Islet precursor cell (in vitro differentiated cells): ENCODE results near the gene SVOP.

Source experiments
- DNase-seq: peaks from one replicate; pipeline ENCODE4 v3.0.0-alpha.2; 2018

SVOP gene

GRCh38 chr12:108928695-108929094 is 92.2 kb downstream of the SVOP start:
- no peak for DNase-seq

GRCh38 chr12:108922918-108923317 is 98.0 kb downstream of the SVOP start:
- DNase-seq, result no peak

- no peak for DNase-seq
Measured at GRCh38 chr12:108921946-108922345, 98.9 kb downstream of the SVOP start.

DNA sequence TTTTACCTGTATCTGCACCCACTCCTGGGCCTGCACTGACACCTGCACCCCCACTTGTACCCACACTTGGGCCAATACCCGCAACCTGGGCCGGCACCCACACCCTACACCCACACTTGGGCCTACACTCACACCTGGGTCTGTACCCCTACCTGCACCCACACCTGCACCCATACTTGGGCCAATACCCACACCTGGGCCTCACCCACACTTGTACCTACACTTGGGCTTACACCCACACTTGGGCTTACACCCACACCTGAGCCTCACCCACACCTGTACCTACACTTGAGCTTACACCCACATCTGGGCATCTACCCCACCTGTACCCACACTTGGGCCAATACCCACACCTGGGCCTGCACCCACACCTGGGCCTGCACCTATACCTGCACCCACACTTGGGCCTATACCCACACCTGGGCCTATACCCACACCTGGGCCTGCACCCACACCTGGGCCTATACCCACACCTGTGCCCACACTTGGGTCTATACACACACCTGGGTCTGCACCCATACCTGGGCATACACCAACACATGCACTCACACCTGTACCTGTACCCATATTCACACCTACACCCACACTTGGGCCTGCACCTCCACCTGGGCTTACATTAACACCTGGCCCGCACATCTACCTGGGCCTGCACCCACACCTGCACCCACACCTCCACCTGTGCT is 101.8 kb downstream of the SVOP start:
- no peak for DNase-seq

DNA sequence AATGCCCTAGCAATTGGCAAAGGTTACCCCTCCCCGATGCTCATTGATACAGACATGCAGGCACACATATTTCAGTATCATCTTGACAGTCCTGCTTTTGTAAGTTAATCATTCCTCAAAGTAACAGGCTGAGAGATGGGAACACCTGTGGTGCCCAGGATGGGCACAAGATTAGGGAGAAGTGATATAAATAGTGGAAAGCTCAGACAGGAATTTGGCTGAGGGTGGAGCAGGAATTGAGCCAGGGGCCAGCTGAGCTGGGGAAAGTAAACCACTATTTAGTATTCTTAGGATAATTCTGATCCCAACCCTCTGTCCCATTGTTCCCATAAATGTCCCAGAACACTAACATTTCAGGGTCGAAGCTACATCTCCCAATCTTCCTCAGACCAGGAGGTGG is 102.7 kb downstream of the SVOP start:
- DNase-seq, result no peak

GRCh38 chr12:108916336-108916735 is 104.5 kb downstream of the SVOP start:
- no peak for DNase-seq

GRCh38 chr12:108915632-108916133 is 105.2 kb downstream of the SVOP start:
- DNase-seq, result no peak

DNA sequence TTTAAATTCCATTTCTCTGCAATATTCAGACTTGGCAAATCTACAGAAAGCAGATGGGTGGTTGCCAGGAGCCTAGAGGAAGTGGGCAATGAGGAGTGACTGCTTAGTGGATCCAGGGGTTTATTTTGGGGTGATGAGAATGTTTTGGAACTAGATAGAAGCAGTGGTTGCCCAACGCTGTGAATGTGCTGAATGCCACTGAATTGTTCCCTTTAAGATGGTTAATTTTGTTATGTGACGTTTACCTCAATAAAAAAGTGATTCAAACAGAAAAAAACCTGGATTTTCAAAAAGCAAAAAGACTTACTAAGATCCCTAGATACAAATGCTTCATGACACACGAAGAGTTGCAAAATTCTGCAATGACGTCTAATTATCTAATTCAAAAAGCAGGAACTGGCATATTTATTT is 106.7 kb downstream of the SVOP start:
- DNase-seq, result no peak

- DNase-seq, result no peak
Measured at GRCh38 chr12:108912361-108912760, 108.5 kb downstream of the SVOP start.

DNA sequence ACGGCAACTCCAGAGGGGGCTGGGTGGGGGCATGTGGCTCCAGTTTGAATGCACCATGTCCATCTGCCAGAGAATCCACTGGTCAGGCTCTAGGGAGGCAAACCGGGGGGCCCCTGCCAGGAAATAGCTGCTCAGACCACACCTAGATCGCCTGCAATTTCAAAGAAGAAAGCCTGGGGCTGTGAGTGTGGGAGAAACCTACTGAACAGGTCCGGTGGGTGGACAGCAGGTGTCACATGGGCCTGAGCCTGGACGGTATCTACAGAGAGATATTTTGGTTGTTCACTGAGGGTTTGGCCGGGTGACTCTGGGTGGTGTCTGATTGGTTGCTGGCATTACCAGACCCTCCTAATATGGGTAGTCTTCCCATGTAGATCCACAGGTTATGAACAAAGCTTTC is 109.0 kb downstream of the SVOP start:
- DNase-seq, result peak; percentile 85

DNA sequence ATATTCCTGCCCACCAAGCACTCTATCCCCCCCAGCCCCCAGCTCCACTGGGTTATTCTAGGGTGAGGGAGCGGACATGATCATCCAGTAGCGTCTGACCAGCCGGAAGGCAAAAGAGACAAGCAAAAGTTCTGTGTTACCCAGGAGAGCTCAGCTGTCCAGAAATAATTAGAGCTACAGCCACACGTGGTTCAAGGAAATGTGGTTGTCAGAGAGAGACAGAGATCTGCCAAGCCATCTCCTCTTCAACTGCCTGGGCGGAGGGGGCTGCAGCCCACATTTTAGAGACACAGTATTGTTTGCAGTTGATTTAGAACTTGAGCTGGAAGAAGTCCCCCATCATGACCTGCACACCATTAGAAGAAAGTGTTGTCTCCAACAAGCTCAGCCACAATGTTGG is 110.5 kb downstream of the SVOP start:
- no peak for DNase-seq

DNA sequence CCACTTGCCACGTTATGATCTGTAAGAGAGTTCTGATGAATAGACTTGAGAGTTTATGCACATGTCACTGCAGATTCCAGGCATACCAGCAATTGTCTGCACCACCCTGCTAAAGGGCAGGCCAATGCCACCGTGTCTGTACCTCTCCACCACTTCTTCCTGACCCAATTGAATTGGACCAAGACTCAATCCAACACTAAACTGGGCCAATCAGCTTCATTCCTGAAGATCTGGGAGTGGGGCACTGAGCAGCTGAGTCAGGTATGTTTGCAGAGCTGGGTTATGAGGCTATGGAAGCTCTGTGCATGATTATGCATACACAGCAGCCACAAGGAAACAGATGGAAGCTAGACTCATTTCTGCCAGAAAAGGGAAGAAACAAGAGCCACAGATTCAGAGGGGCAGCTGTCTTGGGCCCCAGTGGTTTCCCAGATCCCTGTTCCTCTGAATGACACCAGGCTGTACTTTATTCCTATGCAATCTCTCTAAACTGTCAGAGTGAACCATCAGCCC is 113.0 kb downstream of the SVOP start:
- DNase-seq, result no peak

- DNase-seq, result no peak
Measured at GRCh38 chr12:108906971-108907370, 113.9 kb downstream of the SVOP start.

DNA sequence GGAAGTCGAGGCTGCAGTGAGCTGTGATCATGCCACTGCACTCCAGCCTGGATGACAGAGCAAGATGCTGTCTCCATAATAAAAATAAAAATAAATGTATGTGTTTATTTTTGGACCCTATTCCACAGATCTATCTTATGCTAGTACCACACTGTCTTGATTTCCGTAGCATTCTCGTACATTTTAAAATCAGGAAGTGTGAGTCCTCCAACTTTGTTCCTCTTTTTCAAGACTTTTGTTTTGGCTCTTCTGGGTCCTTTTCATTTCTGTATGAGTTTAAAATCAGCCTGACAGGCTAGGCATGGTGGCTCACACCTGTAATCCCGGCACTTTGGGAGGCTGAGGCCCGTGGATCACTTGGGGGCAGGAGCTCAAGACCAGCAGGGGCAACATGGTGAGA is 115.1 kb downstream of the SVOP start:
- DNase-seq, result no peak

- no peak for DNase-seq
Measured at GRCh38 chr12:108899145-108899544, 121.7 kb downstream of the SVOP start.

DNA sequence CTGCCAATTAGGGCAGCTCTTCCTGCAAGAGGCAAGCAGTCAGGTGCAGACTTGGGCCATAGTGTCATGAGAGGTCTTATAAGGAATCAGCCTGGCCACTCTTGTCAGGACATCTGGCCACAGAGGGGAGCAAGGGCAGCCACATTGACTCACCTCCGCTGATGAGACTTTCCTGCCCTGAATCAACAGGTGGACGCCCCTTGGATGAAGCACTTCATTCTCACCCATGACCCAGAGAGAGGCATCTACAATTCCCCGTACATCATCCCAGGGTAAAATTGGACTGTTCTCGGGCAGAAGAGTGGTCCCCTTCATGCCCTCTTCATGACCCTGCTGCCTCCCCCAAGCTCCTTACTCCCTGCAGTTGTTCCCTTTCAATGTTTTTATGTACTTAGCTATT is 124.1 kb downstream of the SVOP start:
- no peak for DNase-seq

DNA sequence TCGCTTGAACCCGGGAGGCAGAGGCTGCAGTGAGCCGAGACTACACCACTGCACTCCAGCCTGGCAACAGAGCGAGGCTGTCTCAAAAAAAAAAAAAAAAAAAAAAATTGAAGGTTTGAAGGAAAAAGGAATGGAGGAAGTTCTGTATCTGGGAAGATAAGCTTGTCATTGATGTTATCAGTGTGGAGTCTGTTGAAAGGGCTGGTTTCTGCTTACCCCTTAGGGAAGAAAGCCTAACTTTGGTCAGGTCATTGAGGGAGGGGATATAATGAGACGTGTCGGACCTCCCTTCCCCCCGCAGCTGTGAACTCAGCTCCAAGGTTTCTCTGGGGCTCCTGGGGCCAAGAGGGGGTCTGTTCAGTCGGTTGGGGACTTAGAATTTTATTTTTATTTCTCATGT is 124.5 kb downstream of the SVOP start:
- DNase-seq, result no peak

GRCh38 chr12:108895220-108895802 is 125.6 kb downstream of the SVOP start:
- no peak for DNase-seq

- DNase-seq, result peak; percentile 77
Measured at GRCh38 chr12:108890208-108890607, 130.7 kb downstream of the SVOP start.

- DNase-seq, result no peak
Measured at GRCh38 chr12:108888031-108888430, 132.8 kb downstream of the SVOP start.

DNA sequence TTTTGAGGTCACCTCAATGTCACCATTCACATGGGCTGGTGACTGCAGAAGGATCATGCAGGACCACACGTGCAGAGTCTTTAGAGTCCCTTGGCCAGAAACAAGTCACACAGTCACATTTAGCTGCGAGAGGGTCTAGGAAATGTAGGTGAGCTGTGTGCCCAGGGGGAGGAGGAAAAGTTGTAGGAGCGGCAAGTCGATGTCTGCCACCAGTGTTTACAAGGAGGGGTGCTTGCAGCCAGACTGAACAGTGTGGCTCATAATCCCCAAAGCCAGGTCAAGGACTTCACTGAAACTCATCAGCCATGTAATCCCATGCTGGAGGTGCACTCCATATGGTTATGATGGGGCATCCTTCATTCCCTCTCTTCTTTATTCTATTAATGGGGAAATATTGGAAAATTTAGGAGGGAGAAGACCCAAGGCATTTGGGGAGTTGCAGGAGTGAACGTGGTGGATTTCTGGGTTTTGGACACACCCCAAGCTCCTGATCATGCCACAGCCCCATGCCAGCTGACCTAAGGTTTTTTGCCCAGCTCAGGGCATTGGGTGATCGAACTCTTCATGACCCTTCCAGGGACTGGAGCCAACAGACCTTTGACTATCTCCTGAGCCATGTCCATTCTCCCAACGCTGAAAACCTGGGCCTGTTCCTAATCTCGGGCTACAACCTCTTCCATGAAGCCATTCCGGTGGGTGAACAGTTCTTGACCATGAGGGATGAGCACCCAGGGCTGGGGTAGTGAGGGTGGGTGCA is 133.8 kb downstream of the SVOP start:
- DNase-seq, result no peak

DNA sequence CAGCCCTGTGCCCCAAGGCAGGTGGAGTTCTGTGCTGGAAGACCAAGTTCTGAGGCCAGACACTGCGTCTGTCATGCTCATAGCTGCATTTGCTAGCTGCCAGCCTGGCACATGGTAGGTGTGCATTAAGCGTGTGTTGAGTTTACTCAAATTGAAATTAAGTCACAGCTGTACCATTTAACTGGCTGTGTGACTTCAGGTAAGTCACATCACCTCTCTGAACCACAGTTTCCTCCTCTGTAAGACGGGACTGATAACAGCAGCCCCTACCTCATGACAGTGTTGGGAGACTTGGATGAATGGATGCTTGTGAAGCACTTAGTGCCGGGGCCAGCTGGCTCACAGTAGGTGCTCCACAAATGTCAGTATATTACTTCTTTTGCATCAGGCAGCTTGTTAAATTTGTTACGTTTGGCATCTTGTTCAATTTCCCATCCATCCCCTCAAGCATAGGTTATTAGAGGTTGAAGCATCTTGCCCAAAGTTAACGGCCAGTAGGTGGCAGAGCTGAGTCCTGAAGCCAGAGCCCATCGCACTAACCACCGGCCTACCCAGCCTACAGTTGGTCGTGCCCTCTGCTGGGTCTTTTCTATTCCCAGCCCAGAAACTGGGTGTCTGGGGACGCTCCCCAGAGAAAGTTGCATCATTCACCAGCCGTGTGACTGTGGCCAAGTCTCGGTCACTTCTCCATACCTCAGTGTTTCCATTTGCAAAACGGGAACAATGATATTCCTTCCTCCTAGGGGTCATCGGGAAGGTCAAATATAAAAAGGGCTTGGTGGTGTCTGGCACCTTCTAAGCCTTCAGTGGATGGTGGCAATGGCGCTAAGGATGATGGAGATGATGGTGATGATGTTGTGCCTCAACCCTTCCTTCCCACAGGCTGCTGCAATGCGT is 136.5 kb downstream of the SVOP start:
- peak; percentile 68 for DNase-seq

GRCh38 chr12:108881953-108882352 is 138.9 kb downstream of the SVOP start:
- DNase-seq, result no peak
